Measurements from ENCODE around the gene AIRE.
"Not testable (repeated sequence)": the region's sequence is repeated elsewhere in the genome, so short reads cannot be mapped to it uniquely, and the experiment has no call there.

AIRE gene

DNA sequence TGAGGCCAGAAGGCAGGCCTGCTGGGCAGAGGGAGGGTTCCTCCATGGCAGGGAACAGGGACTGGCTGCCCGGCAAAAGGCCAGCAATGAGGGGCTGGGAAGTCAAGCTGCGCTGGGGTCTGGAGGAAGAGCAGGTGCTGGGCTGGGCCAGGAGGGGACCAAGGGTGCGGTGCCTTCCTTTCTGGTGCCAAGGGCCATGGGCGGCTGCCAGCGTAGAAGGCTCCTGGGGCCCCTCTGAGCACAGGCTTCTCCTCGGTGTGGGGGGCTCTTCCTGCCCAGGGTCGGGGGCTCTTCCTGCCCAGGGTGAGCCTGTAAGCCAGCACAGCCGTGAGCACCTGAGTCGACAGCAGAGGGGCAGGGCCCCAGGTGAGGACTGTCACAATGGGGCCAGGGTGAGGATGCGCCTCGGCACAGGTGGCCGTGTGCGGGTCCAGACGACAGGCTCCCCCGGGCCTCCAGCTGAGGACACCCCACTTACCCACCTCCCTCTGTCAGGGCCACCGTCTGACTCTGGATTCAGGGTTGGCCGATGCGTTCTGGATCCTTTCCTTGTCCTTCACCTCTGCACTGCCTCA is 13.3 kb upstream of the AIRE start:
- TF ChIP-seq, protein P1, sequence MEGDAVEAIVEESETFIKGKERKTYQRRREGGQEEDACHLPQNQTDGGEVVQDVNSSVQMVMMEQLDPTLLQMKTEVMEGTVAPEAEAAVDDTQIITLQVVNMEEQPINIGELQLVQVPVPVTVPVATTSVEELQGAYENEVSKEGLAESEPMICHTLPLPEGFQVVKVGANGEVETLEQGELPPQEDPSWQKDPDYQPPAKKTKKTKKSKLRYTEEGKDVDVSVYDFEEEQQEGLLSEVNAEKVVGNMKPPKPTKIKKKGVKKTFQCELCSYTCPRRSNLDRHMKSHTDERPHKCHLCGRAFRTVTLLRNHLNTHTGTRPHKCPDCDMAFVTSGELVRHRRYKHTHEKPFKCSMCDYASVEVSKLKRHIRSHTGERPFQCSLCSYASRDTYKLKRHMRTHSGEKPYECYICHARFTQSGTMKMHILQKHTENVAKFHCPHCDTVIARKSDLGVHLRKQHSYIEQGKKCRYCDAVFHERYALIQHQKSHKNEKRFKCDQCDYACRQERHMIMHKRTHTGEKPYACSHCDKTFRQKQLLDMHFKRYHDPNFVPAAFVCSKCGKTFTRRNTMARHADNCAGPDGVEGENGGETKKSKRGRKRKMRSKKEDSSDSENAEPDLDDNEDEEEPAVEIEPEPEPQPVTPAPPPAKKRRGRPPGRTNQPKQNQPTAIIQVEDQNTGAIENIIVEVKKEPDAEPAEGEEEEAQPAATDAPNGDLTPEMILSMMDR (conservative IDR thresholded peaks at IDR 0.05; ENCODE audit: control insufficient read depth, insufficient read depth, low read depth, low read length): no peak
- no peak for DNase-seq (ENCODE audit: low read depth)
- no peak overlapping the region for H3K4me3 ChIP-seq (ENCODE audit: control insufficient read depth, low read depth, low read length)

DNA sequence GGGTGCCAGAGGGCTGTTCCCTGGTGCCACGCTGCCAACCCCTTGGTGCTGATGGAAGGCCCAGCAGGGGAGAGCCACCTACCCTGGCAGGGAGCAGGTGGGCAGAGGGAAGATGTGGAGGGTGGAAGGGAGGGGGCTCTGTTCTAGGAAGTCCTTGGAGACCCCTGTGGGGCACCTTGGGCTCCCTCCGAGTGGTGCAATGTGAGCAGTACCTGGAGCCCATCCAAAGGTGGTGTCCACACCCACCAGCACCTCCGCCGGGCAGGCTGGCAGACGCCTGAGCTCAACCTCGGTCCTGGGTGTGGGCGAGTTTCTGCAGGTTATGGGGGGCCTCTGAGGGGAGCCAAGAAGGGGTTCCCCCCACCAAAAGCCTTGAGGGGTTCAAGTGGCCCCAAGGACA is 12.6 kb upstream of the AIRE start:
- TF ChIP-seq, protein P1 (conservative IDR thresholded peaks at IDR 0.05; ENCODE audit: control insufficient read depth, insufficient read depth, low read depth, low read length): no peak
- no peak overlapping the region for H3K4me3 ChIP-seq (ENCODE audit: control insufficient read depth, low read depth, low read length)
- no peak for DNase-seq (ENCODE audit: low read depth)

DNA sequence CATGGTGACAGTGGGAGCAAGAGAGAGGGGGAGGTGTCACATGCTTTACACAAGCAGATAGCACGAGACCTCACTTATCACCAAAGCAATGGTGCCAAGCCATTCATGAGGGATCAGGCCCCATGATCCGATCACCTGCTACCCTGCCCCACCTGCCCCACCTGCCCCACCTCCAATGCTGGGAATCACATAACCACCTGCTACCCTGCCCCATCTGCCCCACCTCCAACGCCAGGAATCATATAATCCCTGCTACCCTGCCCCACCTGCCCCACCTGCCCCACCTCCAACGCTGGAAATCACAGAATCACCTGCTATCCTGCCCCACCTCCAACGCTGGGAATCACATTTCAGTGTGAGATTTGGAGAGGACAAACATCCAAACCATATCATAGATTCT is 10.6 kb upstream of the AIRE start:
- no peak overlapping the region for H3K4me3 ChIP-seq (ENCODE audit: control insufficient read depth, low read depth, low read length)
- TF ChIP-seq, protein P1 (conservative IDR thresholded peaks at IDR 0.05; ENCODE audit: control insufficient read depth, insufficient read depth, low read depth, low read length): no peak
- no peak for DNase-seq (ENCODE audit: low read depth)

DNA sequence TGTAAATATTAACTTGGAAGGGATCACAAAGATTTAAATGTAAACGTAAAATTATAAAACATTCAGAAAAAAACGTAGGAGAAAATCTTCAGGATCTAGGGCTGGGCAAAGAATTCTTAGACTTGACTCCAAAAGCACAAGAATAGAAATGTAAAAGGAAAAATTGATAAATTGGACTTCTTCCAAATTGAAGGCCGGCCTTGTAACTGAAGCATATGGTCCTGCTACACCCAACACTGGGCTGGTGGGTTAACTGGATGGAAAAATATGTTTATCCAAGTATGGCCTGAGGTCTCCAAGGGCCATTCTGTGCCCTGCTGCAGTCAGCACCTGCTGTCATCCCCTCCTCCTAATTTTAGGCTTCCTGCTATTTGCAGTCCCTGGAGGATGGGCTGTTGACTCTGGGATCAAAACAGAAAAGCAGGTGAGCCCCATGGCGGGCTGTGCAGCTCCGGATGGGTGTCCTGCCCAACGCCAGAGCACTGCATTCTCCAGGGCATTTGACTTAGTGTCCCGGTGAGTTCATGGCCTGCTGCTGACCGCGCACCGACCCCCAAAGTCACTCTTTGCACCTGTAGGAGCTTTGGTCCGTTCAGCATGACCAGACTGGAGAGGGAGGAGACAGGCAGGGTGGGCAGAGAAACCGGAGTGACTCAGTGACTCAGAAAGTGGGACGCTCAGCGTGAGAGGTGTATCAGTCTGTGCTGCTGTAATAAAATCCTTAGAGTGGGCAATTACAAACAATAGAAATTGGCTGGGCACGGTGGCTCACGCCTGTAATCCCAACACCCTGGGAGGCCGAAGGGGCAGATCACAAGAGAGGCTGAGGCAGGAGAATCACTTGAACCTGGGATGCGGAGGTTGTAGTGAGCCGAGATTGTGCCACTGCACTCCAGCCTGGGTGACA is 6.1 kb upstream of the AIRE start:
- DNase-seq (ENCODE audit: low read depth): no peak
- TF ChIP-seq, protein P1 (conservative IDR thresholded peaks at IDR 0.05; ENCODE audit: control insufficient read depth, insufficient read depth, low read depth, low read length): no peak
- no peak overlapping the region for H3K4me3 ChIP-seq (ENCODE audit: control insufficient read depth, low read depth, low read length)

DNA sequence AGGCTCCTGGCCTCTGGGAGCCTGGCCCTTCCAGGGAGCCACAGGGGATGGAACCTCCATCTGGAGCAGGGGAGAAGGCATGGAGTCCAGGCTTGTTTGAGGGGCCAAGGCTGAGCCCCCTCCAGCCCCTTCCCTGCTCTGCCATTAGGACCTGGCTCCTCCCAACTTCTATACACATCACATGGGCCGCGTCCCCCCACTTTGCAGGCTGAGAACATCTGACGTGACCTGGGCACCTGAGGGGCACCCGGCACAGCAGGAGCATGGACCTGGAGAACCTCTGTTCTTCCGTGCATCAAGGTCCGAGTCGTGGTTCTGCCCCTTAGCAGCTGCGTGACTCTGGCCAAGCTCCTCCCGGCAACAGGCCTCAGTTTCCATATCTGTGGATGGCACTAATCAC is 3.9 kb upstream of the AIRE start:
- DNase-seq (ENCODE audit: low read depth): no peak
- no peak overlapping the region for H3K4me3 ChIP-seq (ENCODE audit: control insufficient read depth, low read depth, low read length)
- TF ChIP-seq, protein P1 (conservative IDR thresholded peaks at IDR 0.05; ENCODE audit: control insufficient read depth, insufficient read depth, low read depth, low read length): no peak

DNA sequence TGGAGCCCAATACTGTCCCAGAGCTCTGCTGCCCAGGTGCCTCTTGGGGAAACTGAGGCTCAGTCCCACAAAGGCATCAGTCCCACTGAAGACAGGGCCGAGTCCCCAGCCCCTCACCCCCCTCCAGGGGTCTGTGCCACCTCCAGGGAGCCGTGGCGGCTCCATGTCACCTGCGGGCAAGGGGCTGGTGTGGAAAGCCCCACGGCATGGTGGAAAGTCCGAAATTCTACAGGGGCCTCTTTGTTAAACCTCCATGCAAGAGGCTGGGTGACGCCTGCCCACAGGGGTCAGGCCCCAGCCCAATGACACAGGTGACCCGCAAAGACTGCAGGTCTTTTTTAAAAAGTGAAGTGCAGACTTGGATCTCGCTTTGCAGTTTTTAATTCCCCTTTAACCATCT is 3.3 kb upstream of the AIRE start:
- TF ChIP-seq, protein P1 (conservative IDR thresholded peaks at IDR 0.05; ENCODE audit: control insufficient read depth, insufficient read depth, low read depth, low read length): no peak
- DNase-seq (ENCODE audit: low read depth): no peak

DNA sequence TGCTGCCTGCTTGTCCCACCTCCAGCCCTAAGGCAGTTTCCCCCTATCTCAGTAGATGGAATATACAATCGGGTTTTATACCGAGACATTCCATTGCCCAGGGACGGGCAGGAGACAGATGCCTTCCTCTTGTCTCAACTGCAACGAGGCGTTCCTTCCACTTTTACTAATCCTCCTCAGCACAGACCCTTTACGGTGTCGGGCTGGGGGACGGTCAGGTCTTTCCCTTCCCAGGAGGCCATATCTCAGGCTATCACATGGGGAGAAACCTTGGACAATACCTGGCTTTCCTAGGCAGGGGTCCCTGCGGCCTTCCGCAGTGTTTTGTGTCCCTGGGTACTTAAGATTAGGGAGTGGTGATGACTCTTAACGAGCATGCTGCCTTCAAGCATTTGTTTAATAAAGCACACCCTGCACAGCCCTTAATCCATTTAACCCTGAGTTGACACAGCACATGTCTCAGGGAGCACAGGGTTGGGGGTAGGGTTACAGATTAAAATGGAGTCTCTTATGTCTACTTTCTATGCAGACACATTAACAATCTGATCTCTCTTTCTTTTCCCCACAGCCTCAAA is 2.4 kb upstream of the AIRE start:
- DNase-seq (ENCODE audit: low read depth): not testable (repeated sequence)

More for the DNA sequence above, 3.3 kb upstream of the AIRE start:
- H3K4me3 ChIP-seq (ENCODE audit: control insufficient read depth, low read depth, low read length): no peak overlapping the region

More for the DNA sequence above, 2.4 kb upstream of the AIRE start:
- not testable (repeated sequence) for H3K4me3 ChIP-seq (ENCODE audit: control insufficient read depth, low read depth, low read length)

Data from fibroblast of mammary gland (primary cell).